Activated CD4-positive, alpha-beta memory T cell treated with anti-CD3 and anti-CD28 coated beads for 36 hours (primary cell): ENCODE data around the gene ANKRD36. TPM values are rescaled to one million over a fixed set of nuclear protein-coding genes. Genes with fewer than 3 reads are reported as not detected.
"Not testable (repeated sequence)": the region's sequence is repeated elsewhere in the genome, so short reads cannot be mapped to it uniquely, and the experiment has no call there.

Source experiments
- CTCF ChIA-PET: fragments of 350-600 bp; sonication (Branson Sonifier 250); formaldehyde crosslinking; loops from one replicate; lab custom pipeline; 2021; ENCODE audit warnings: antibody characterized with exemption, inconsistent platforms; lab: Charles Lee
- POLR2A ChIA-PET: fragments of 350-600 bp; sonication (Branson Sonifier 250); formaldehyde crosslinking; loops from one replicate; lab custom pipeline; 2021; ENCODE audit warnings: antibody characterized with exemption; lab: Charles Lee
- DNase-seq: peaks from one replicate; pipeline ENCODE4 v3.0.0-alpha.2; 2020
- H3K27ac Mint-ChIP-seq: one replicate; pipeline ENCODE4 v1.8.0; 2021; ENCODE audit warnings: mixed read lengths
- H3K27me3 Mint-ChIP-seq: one replicate; pipeline ENCODE4 v1.8.0; 2021; ENCODE audit warnings: mixed read lengths
- H3K36me3 Mint-ChIP-seq: one replicate; pipeline ENCODE4 v1.8.0; 2021; ENCODE audit warnings: mixed read lengths
- H3K4me1 Mint-ChIP-seq: one replicate; pipeline ENCODE4 v1.8.0; 2021; ENCODE audit warnings: low read depth, mixed read lengths
- H3K4me3 Mint-ChIP-seq: one replicate; pipeline ENCODE4 v1.8.0; 2021; ENCODE audit warnings: mild to moderate bottlenecking, mixed read lengths
- H3K9me3 Mint-ChIP-seq: one replicate; pipeline ENCODE4 v1.8.0; 2021; ENCODE audit warnings: mixed read lengths
- intact Hi-C: fragments of 100-400 bp; cut with micrococcal nuclease; formaldehyde crosslinking; loops from one replicate; pipeline ENCODE4 v1.15.1; 2023
- total RNA-seq, 2 experiments: library from RNA; stranded (reverse); gene quantifications; one replicate each; pipeline ENCODE4 v1.2.3, GENCODE V29; 2021

ANKRD36 gene
- total RNA-seq, 2 experiments from 2014 or later: 22.3 to 25.0 TPM

DNA sequence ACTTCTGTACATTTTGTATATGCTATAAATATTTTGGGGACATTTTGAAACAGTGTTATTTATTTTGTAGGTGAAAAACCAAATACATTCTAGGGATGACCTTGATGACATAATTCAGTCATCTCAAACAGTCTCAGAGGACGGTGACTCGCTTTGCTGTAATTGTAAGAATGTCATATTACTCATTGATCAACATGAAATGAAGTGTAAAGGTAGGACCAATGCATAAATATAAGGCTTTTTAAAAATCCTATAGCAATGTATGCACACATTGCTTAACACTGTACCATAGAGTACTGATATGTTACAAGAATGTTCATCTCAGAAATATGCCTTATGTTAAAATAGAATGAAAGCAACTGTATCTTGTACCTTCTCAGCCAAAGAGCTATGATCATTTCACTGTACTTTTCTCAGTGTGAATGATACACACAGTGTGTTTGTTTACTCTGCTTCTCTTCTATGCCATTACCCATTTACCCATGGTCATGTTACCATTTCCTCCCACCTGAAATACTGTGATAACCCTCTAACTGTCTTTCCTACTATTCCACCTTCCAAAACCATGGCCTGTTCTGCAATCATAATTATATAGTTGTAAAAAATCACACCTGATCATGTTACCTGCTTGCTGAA is 120.8 kb downstream of the ANKRD36 start:
- DNase-seq, intact Hi-C loops, CTCF ChIA-PET, H3K4me3 Mint-ChIP-seq, H3K4me1 Mint-ChIP-seq, H3K9me3 Mint-ChIP-seq, H3K36me3 Mint-ChIP-seq, POLR2A ChIA-PET, H3K27ac Mint-ChIP-seq, H3K27me3 Mint-ChIP-seq: not testable (repeated sequence)

DNA sequence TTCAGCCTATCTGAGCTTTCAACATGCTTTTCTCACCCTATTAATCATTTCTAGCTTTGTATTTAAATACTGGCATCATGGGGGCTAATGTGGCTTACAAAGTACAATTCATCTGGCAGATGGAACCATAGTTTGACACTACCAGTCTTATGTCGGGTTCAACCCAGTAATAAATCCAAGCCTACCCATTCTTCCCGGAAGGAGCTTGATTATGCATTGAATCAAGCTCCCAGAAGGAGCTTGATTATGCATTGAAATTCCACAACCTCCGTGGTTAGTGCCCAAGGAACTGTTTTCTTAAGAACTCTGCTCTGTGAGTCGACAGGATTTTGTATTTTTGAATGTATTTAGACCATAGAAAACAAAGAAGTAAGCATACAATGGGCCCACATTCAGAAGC is 148.2 kb downstream of the ANKRD36 start:
- H3K27me3 Mint-ChIP-seq, H3K4me1 Mint-ChIP-seq, H3K36me3 Mint-ChIP-seq, H3K27ac Mint-ChIP-seq, CTCF ChIA-PET, H3K9me3 Mint-ChIP-seq, POLR2A ChIA-PET, DNase-seq, H3K4me3 Mint-ChIP-seq, intact Hi-C loops: not testable (repeated sequence)

DNA sequence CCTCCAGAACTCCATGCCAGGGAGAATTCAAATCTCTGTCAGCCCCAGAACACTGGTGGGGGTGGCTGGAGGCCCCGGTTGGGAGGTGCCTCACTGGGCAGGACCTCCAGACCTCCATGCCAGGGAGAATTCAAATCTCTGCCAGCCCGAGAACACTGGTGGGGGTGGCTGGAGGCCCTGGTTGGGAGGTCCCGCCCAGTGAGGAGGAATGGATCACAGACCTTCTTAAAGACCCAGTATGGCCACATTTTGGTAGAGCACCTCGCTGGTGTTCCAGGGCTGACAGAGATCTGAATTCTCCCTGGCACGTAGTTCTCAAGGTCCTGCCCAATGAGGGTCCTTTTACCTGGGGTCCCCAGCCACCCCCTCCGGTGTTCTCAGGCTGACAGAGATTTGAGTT is 153.5 kb downstream of the ANKRD36 start:
- intact Hi-C loops, CTCF ChIA-PET, H3K9me3 Mint-ChIP-seq, H3K36me3 Mint-ChIP-seq, H3K27ac Mint-ChIP-seq, H3K4me3 Mint-ChIP-seq, DNase-seq, POLR2A ChIA-PET, H3K27me3 Mint-ChIP-seq, H3K4me1 Mint-ChIP-seq: not testable (repeated sequence)

DNA sequence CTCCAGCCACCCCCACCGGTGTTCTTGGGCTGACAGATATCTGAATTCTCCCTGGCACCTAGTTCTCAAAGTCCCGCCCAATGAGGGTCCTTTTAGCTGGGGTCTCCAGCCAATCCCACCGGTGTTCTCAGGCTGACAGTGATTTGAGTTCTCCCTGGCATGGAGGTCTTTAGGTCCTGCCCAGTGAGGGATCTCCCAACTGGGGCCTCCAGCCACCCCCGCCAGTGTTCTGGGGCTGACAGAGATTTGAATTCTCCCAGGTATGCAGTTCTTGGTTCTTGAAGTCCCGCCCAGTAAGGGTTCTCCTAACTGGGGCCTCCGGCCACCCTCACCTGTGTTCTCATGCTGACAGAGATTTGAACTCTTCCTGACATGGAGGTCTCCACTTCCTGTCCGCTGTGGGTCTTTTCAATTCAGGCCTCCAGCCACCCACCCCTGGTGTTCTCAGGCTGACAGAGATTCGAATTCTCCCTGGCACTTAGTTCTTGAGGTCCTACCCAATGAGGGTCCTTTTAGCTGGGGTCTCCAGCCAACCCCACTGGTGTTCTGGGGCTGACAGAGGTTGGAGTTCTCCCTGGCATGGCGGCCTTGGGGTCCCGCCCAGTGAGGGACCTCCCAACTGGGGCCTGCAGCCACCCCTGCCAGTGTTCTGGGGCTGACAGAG is 154.6 kb downstream of the ANKRD36 start:
- H3K9me3 Mint-ChIP-seq: no peaks in the 10 kb centered on the region
- H3K4me3 Mint-ChIP-seq: no peak overlapping the region
- CTCF ChIA-PET: no interaction called here

DNA sequence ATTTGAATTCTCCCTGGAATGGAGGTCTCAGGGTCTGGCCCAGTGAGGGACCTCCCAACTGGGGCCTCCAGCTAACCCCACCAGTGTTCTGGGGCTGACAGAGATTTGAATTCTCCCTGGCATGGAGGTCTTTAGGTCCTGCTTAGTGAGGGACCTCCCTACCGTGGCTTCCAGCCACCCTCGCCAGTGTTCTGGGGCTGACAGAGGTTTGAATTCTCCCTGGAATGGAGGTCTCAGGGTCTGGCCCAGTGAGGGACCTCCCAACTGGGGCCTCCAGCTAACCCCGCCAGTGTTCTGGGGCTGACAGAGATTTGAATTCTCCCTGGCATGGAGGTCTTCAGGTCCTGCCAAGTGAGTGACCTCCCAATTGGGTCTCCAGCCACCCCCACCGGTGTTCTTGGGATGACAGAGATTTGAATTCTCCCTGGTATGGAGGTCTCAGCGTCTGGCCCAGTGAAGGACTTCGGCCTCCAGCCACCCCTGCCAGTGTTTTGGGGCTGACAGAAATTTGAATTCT is 155.2 kb downstream of the ANKRD36 start:
- POLR2A ChIA-PET, intact Hi-C loops, H3K27ac Mint-ChIP-seq, H3K27me3 Mint-ChIP-seq, H3K4me3 Mint-ChIP-seq, CTCF ChIA-PET, H3K36me3 Mint-ChIP-seq, H3K4me1 Mint-ChIP-seq, H3K9me3 Mint-ChIP-seq: not testable (repeated sequence)
- peak; percentile 7 for DNase-seq

More for the DNA sequence above, 154.6 kb downstream of the ANKRD36 start:
- Mint-ChIP-seq H3K36me3 (no peaks in the 10 kb centered on the region), H3K27me3 (no peaks in the 10 kb centered on the region), H3K4me1 (no peaks in the 10 kb centered on the region), H3K27ac (no peak overlapping the region)
- POLR2A ChIA-PET: no interaction called here
- DNase-seq: peak; percentile 9
- intact Hi-C loops: no loop called here

DNA sequence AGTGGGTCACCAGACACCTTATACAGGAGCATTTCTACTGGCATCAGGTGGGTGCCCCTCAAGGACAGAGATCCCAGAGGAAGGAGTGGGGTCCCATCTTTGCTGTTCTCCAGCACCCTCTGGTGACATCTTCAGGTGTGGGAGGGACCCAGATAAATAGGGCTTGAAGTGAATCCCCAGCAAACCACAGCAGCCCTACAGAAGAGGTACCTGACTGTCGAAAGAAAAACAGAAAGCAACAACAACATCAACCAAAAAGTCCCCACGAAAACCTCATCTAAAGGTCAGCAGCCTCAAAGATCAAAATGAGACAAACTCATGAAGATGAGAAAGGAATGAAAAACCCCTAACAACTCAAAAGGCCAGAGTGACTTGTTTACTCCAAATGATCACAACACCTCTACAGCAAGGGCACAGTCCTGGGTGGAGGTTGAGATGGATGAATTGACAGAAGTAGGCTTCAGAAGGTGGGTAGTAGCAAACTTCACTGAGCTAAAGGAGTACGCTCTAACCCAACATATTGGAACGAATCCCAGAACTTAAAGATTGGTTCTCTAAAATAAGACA is 163.4 kb downstream of the ANKRD36 start:
- H3K4me1 Mint-ChIP-seq, H3K27me3 Mint-ChIP-seq, H3K27ac Mint-ChIP-seq, H3K9me3 Mint-ChIP-seq, H3K36me3 Mint-ChIP-seq, POLR2A ChIA-PET, H3K4me3 Mint-ChIP-seq, CTCF ChIA-PET, intact Hi-C loops, DNase-seq: not testable (repeated sequence)

DNA sequence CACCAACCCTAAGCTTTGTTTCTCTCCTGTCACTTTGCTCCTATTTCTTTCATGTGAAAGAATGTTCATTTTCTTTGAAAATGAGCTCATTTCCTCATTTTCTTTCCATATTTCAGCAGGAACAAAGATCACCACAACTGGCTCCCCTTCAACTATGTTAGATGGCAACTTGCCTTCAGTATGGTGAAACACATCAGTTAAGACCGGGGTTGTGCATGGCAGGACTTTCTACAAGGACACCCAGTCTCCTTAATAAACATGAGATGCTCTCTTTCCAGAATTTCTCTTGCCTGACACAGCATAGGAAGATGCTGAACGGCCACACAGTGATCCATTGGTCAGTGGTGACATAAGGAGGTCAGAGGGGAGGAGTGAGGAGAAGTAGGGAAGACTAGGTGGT is 172.2 kb downstream of the ANKRD36 start:
- DNase-seq, H3K27me3 Mint-ChIP-seq, POLR2A ChIA-PET, H3K36me3 Mint-ChIP-seq, intact Hi-C loops, H3K27ac Mint-ChIP-seq, H3K9me3 Mint-ChIP-seq, CTCF ChIA-PET, H3K4me1 Mint-ChIP-seq, H3K4me3 Mint-ChIP-seq: not testable (repeated sequence)

DNA sequence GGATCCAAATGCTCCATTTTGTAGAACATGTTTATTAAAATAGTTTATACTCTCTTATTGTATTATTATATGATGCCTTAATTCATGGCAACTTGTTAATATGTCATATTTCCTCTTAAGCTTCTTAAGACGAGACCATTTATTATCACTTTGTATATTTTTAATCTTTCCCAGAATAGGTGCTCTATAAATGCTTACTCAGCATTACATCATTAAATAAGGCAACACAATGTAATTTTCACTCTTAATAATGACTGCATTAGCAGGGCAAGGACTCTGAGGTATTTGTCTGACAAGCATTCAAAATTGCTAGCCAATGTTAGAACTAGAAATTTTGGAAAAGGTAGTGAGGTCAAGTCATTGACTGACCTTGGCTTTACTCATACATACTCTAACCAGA is 180.7 kb downstream of the ANKRD36 start:
- H3K27ac Mint-ChIP-seq, H3K4me3 Mint-ChIP-seq, H3K4me1 Mint-ChIP-seq, POLR2A ChIA-PET, H3K27me3 Mint-ChIP-seq, DNase-seq, intact Hi-C loops, H3K9me3 Mint-ChIP-seq, CTCF ChIA-PET, H3K36me3 Mint-ChIP-seq: not testable (repeated sequence)

Other genes with a start within 250 kb of the ANKRD36 start
- 10 to 100 TPM; 13.9 to 18.8 TPM for gene SEMA4C, start 243.1 kb upstream of the ANKRD36 start, total RNA-seq
- under 1 TPM in 1 of 2 experiments, not detected in 1; 0.12 TPM for gene FAM178B, start 126.6 kb upstream of the ANKRD36 start, total RNA-seq
- gene FAHD2B, start 18.3 kb upstream of the ANKRD36 start, total RNA-seq: 10 to 100 TPM; 30.2 to 32.5 TPM